ENCODE measurements around the gene USH2A.

The USH2A gene

DNA sequence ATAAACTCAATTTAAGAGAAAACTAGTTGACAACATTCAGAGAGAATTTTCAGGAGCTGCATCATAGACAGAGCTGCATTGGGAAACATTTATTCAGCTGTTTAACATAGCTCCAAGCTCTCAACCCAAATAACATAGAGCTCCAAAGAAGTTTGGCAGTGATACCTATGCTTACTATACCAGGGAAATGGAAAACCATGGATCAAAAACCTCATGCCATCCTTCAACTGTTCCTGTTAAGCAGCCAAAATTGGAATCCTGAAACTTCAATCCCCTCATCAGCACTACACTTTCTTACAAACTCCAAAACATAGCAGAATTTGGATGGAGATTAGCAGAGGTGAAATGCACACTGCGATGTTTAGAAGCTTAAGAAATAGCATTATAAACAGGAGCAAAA lies 164.4 kb downstream of the USH2A start:
- DNase-seq: no peak

- DNase-seq: no peak
These were observed 164.9 kb downstream of the USH2A start for GRCh38 chr1:216258386-216258785.

DNA sequence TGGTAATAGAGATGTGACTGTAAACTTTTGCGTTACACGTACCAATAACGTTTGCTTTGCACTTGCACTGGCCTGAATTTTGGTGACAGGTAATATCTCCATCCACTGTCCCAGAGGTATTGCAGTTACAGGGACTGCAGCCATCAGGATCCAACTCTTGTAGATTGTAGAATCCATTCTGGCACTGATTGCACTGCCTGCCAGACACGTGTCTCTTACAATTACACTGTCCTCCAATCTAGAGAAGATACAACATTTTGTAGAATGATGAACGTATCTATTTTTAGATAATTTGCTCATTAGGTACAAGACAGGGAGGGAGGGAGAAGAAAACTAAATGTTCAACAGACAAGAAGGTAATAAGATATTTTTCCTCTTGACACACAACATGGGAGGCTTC lies 172.4 kb downstream of the USH2A start:
- no peak for DNase-seq

DNA sequence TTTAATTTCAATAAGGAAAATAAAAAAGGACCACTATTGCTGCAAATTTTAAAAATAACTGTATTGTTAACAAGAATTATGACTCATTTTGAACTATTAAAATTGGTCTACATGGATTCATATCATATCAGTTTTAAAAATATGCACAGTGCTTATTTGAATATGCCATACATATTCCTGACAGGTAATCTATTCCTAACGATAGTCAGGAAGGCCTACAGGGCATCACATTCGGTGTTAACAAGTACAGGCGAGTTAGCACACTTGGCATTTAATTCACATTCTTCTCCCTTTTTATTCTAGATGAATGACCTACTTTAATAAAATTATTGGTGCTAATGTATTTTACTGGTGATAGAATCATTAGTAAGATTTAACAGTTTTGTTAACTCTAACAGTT lies 174.6 kb downstream of the USH2A start:
- no peak for DNase-seq

- no peak for DNase-seq
These were observed 175.3 kb downstream of the USH2A start for GRCh38 chr1:216247937-216248336.

GRCh38 chr1:216246577-216247203 lies 176.6 kb downstream of the USH2A start:
- no peak for DNase-seq

- no peak for DNase-seq
These were observed 184.4 kb downstream of the USH2A start for GRCh38 chr1:216238844-216239243.

GRCh38 chr1:216237927-216238542 lies 185.2 kb downstream of the USH2A start:
- no peak for DNase-seq

- DNase-seq: no peak
These were observed 199.0 kb downstream of the USH2A start for GRCh38 chr1:216224233-216224632.

- DNase-seq: no peak
These were observed 199.8 kb downstream of the USH2A start for GRCh38 chr1:216223486-216223885.

DNA sequence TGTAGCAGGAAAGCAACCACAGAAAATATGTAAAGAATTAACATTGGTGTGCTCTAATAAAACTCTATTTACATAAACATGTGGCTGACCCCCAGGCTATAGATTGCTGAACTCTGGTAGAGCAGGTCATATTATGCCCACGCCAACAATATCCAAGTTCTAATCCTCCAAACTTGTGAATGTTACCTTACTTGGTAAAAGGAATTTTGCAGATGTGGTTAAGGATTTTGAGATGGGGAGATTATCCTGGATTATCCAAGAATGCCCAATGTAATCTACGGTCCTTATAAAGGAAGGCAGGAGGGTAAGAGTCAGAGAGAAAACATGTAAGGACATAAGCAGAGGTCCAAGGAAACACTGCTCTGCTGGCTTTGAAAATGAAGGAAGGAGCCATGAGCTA lies 201.0 kb downstream of the USH2A start:
- DNase-seq: no peak

GRCh38 chr1:216221260-216221700 lies 202.0 kb downstream of the USH2A start:
- peak; percentile 22 for DNase-seq

- no peak for DNase-seq
These were observed 206.9 kb downstream of the USH2A start for GRCh38 chr1:216216305-216216704.

DNA sequence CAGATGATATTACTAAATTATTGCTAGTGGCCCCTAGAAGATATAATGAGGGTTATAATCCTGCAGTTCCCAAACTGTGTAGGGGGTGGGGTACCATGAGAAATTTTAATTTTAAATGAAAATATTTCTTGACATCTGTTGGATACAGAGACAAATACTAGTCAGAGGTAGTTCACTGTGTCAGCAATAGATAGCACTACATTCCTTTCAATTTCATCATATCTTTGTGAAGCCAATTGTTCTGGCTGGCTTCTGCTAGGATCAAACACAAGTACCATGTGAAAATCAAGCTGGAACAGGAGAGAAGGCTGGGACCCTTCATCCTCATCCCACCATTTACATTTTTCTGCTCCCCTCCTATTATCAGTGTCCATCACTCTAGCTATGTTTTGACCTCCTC lies 208.1 kb downstream of the USH2A start:
- no peak for DNase-seq

- DNase-seq: no peak
These were observed 210.4 kb downstream of the USH2A start for GRCh38 chr1:216212826-216213225.

- DNase-seq: peak; percentile 35
These were observed 213.2 kb downstream of the USH2A start for GRCh38 chr1:216210081-216210480.

- no peak for DNase-seq
These were observed 214.1 kb downstream of the USH2A start for GRCh38 chr1:216209125-216209524.

DNA sequence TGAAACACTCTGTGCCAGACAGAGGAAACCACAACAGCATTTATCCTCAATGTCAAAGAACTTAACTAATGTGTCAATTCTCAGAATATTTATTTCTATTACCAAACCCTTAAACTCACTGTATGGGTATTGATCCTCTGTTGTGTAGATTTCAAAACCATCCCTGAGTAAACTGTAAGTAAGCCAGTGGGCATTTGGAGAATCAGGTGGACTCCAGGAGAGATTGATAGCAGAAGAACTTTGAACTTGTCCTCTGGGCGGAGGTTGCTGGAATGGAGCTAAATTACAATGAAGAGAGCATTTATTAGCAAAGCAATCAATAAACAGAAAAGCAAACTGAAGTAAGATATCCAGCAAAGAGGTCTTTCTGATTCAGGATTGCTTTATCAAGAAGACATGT lies 216.1 kb downstream of the USH2A start:
- no peak for DNase-seq

- DNase-seq: no peak
These were observed 218.1 kb downstream of the USH2A start for GRCh38 chr1:216205176-216205575.

DNA sequence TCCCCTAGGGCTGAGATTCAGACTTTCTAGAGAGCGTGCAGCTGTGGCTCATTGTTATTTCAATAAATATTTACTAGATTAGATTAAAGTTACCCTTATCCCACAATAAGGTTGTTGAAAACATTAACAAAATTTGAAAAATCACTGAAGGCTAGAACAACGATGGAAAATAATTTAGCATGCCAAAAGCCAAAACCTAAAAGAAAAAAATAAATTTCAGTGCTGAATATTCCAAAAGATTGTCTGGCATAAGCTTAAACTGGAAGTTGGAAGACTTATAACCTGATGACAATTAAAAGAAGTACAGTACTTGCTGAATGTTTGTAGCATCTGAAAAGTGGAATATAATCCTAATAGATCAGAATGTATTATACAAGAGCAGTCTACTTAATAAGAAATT lies 221.3 kb downstream of the USH2A start:
- no peak for DNase-seq

GRCh38 chr1:216200941-216201340 lies 222.3 kb downstream of the USH2A start:
- DNase-seq: no peak

GRCh38 chr1:216194721-216195120 lies 228.5 kb downstream of the USH2A start:
- no peak for DNase-seq

- no peak for DNase-seq
These were observed 229.3 kb downstream of the USH2A start for GRCh38 chr1:216193839-216194443.

GRCh38 chr1:216190438-216190837 lies 232.8 kb downstream of the USH2A start:
- no peak for DNase-seq

DNA sequence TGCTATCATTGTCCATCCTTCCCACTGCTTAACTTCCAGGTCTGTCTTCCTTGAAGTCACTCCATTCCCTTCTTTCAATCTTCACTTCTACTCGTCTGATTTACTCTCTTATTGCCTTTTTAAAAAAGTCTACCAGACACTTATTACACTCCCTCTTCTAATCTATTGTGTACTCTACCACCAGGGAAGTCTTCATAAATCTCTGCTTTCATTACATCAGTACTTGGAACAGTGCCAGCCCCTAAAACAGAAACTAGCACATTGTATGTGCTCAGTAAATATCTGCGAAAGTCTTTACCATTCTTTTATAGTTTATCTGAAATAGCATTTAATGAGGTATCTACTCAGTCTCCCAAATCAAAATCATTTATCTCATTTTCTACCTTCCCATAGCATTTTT lies 236.4 kb downstream of the USH2A start:
- DNase-seq: no peak

All from T1000 (cell line).